NCI-H510A treated with DMSO at 0.1 percent for 48 hours (cell line): ENCODE data around the gene MORF4L2.
"Not testable (repeated sequence)": the region's sequence is repeated elsewhere in the genome, so short reads cannot be mapped to it uniquely, and the experiment has no call there.

Source experiments
- DNase-seq: peaks from one replicate; lab custom pipeline; 2025; lab: John Stamatoyannopoulos, UW

Gene MORF4L2

GRCh38 chrX:103678199-103678993 is 8.1 kb downstream of the MORF4L2 start:
- DNase-seq: no peak

DNA sequence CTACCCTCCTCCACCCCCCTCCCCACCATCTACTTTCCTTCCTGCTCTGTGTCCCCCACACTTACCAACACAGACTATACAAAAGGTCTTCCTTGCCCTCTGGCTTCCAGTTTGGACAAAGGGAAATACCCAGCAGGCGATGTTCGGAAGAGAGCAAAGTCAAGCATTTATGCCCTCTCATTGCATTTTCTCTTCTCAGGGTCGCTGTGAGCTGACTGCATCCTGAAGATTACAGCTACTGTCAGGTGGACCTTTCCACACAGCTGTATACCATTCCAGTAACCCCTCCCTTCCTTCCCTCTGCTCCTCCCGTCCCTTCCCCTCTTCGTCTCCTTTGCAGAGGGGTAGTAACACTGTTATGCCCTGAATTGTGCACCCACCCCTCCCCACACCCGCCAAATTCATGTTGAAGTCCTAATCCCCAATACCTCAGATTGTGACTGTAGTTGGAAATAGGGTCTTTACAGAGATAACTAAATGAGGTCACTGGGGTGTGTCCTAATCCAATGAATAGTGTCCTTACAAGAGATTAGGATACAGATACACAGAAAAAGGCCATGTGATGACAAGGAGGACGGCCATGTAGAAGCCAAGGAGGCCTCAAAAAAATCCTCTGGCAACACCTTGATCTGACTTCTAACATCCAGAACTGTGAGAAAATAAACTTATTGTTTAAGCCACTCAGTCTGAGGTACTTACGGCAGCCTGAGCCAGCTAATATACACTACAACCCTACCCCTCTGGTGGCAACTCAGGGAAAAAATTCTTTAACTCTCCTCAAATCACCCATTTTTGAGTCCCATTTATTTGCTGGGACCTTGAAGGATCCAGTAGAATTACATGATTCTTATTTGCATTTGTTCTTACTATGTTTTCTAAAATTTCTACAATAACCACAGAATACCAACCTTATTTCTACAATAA is 11.7 kb downstream of the MORF4L2 start:
- no peak for DNase-seq

GRCh38 chrX:103669745-103670144 is 16.8 kb downstream of the MORF4L2 start:
- DNase-seq: no peak

DNA sequence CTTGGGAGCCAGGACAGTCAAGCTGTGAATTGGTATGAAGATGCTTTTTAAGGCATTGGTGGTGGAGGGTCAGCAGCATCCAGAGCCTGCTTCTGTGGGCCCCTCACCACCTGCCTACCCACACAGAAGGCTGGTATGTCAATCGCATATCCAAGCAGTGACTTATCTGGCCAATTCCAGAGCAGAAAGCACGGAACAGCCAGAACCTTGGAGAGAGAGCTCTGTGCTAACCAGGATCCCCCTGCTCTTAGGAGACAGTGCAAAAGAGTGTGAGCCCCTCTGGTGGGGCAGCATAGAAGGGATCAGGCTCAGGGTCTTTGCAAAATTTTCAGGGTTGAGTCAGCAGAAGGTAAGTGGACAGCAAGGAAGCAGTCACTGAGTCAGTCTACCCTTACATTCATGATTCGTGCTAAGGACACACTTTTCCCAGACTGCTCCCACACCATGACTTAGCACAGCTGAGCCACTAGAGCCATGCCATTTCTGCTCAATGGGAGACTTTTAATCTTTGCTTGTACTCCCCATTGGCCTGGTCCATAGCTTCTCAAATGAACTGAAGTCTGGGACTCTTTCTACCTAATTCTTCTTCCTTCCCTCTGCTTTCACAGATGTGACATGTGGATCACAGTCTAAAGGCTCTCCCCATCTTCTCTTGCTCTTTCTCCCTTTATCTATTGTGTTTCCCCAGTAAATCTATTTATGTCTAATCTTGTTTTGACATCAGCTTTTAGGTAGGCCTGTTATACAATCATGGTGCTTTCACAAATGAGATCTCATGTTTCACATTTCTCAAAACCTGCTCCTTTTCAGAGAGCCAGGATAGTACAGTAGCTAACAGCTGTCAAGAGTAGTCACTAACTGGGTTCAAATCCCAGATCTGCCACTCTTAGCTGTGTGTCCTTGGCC is 20.0 kb downstream of the MORF4L2 start:
- no peak for DNase-seq

- no peak for DNase-seq
Measured at GRCh38 chrX:103663981-103664762, 22.3 kb downstream of the MORF4L2 start.

- not testable (repeated sequence) for DNase-seq
Measured at GRCh38 chrX:103659460-103659859, 27.0 kb downstream of the MORF4L2 start.

DNA sequence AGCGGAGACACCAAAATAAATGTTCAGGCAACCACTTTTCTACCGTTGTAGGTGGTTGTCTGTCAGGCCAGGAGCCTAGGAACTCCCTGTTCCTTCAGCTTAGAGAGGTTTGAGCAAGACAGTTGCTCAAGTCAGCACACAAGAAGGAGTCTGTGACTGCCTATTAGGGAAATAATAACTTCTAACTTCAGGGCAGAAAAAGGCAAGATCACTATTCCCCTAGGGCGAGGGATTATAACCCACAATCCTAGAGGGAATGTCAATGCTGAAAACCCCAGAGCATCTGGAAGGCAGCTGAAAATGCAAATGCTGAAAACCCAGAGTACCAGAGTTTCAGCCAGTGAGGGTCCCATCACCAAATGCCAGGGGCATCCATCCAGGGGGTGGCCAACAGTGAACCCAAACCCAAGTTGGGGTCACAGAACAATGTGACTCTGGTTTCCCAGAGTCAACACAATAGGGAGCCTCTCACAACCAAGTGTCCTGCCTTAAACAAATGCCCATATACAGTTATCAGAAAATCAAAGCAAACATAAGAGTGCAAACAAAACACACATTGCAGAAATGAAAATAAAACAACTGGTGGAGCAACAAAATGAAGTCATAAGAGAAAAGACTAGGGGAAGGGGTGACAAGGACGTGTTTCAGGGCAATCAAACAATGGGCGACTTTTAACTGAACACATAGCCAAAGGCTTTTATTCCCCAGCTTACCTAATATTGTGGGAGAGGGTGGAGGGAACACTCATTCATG is 27.6 kb downstream of the MORF4L2 start:
- no peak for DNase-seq

GRCh38 chrX:103657066-103657465 is 29.4 kb downstream of the MORF4L2 start:
- not testable (repeated sequence) for DNase-seq

GRCh38 chrX:103656617-103657016 is 29.9 kb downstream of the MORF4L2 start:
- DNase-seq: no peak

- not testable (repeated sequence) for DNase-seq
Measured at GRCh38 chrX:103655230-103656000, 31.1 kb downstream of the MORF4L2 start.

DNA sequence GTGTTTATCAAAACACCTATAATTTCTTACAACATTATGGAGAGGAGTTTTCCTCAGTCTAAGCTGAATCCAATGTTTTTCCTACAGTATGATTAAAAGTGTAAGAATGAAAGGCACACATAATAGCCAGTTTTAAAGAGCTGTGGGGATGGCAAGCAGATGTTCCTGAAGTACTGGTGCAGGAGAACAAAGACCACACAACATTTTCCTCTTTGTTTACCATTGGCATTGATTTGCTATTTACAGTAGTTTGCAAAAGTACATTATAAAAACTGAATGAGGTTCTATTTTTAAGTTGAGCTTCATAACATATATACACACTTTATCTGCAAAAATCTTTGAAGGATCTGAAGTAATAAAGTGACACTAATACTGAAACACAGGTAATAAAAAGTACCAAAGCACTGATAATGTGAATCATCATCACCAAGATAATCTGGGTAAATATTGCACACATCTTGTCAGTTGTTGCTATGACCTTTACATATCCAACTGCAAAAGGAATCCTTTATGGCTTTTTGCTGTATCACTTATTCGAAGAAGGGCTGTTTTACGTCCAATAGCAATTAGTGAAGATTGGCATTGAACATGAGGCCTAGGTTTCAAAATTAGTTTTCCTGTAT is 35.2 kb downstream of the MORF4L2 start:
- DNase-seq: no peak

DNA sequence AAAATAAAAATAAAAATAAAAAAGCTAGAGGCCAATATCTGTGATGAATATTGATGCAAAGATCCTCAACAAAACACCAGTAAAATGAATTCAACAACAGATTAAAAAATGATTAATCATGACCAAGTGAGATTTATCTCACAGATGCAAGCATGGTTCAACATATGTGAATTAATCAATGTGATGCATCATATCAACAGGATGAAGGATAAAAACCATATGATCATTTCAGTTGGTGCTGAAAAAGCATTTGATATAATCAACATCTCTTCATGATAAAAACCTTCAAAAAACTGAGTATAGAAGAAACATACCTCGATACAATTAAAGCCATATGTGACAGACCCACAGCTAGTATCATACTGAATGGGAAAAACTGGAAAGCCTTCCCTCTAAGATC is 38.9 kb downstream of the MORF4L2 start:
- no peak for DNase-seq

DNA sequence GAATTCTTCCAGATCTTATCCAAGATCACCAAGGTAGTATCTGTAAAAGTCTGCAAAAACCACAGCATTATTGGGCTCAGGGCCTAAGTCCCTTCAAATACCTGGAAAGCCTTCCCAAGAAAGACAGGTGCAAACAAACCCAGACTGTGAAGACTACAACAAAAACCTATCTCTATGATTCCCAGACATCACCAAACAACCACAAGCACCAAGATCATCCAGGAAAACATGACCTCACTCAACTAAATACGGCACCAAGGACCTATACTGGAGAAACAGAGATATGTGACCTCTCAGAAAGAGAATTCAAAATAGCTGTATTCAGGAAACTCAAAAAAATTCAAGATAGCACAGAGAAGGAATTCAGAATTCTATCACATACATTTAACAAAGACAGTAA is 42.4 kb downstream of the MORF4L2 start:
- no peak for DNase-seq

- no peak for DNase-seq
Measured at GRCh38 chrX:103640401-103641155, 45.9 kb downstream of the MORF4L2 start.

DNA sequence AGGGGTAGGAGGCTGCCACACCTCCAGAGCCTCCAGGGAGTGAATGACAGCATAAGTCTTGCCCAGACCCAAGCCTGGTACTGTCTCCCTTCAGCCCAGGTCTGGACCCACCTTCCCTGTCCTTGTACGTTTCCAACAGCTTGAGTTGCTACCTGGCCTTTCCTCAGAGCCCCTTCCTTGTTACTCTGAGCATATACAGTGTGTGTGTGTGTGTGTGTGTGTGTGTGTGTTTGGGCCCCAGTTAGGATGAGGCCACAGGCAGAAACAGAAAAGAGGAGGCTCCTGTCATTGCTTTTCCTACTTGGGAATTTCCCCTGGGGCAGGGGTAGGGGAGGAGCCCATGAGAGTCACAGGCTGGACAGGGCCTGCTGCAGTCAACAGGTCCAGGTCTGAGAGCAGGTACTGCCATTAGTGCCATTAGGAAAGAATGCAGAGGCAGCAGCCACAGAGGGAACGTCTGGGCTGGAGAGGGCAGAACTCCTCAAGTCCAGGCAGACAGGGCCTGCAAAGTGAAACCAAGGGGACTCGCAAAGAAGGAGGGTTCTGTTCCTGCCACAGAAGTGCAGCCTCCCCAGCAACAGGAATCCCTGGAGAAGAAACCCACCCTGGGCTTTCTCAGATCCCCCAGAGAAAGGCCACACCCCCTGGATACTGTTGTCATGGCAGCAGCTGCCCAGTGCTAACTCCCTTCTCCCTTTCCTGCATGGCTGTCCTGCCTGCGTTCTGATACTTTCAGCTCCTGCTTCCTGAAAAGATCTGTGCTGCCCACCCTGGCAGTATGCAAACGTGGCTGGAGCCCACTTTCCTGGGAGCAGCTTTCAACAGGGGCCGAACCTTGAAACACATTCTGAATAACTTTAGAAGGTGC is 47.8 kb downstream of the MORF4L2 start:
- not testable (repeated sequence) for DNase-seq

DNA sequence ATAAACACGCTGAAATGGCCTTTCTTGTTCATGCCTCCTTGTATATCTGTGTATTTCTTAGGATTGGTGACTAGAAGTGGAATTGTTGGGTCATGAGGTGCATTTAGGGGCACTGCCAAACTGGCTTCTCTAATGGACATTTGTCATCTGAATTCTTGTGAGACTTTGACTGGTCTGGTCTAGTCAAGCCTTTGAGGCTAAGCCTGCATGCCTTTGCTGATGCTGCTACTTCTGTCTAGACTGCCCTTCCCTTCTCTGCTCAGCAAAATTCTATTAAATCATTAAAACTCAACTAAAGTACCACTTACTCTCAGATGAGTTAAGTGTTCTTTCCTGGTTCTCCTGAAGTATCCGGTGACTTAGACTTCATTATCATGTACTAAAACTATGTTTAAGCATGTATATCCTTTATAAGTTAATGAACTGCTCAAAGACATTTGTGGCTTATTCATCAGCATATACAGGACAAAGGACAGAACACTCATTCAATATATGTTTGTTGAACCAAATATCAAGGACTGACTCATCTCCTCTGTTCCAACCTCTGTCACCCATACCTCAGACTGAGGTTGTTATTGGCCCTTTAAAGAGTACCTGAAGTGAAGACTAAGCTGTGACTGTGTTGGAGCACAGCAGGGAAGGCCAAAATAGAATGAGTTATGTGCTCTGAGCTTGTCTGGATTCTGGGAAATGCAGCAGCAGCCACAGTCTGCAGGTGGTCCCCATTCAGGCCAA is 48.7 kb downstream of the MORF4L2 start:
- DNase-seq: no peak

- DNase-seq: no peak
Measured at GRCh38 chrX:103635436-103635835, 51.1 kb downstream of the MORF4L2 start.
